ENCODE results near the gene PLAGL1. TPM values are rescaled to one million over a fixed set of nuclear protein-coding genes. Genes with fewer than 3 reads are reported as not detected.

PLAGL1 gene
- total and polyA plus RNA-seq, 4 donors: 1.3 to 6.3 (median 2.0) TPM

DNA sequence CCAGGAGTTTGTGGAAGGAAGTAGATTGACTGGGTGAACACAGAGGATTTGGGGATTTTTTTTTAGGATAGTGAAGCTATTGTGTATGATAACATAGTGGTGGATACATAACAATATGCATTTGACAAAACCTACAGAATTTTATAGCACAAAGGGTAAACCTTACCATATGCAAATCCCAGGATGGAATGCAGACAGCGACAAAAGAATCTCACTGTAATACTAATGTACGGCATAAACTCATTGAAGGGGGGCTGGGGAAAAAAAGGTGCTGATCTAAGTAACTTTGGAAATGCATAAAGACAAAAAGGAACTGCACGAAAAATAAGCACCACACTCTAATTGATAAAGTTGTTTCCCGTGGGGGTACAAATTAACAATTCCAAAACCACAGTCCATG is 15.2 kb upstream of the PLAGL1 start:
- no peak for DNase-seq (ENCODE audit: low spot score)
- no peaks in the 10 kb centered on the region for H3K9me3 ChIP-seq (ENCODE audit: control insufficient read depth in 4 of 4, low read length in 3 of 4)
- 90% methylated on average over 4 of the region's 4 CpGs for WGBS
- H3K36me3 ChIP-seq (ENCODE audit: control insufficient read depth in 4 of 4, insufficient read depth in 3 of 4, low read depth in 1 of 4, low read length in 3 of 4): no peaks in the 10 kb centered on the region
- no peak overlapping the region for H3K27ac ChIP-seq (ENCODE audit: low read depth in 1 of 2, low read length in 2 of 2)
- TF ChIP-seq TAF1 (conservative IDR thresholded peaks at IDR 0.05): no peak
- TF ChIP-seq RXRA (IDR thresholded peaks at IDR 0.05): no peak
- no peak for TF ChIP-seq FOXA2 (IDR thresholded peaks at IDR 0.05)
- TF ChIP-seq, protein P1, sequence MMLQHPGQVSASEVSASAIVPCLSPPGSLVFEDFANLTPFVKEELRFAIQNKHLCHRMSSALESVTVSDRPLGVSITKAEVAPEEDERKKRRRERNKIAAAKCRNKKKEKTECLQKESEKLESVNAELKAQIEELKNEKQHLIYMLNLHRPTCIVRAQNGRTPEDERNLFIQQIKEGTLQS (IDR thresholded peaks at IDR 0.05): no peak
- TF ChIP-seq HNF4A (conservative IDR thresholded peaks at IDR 0.05): no peak
- TF ChIP-seq, protein P2, sequence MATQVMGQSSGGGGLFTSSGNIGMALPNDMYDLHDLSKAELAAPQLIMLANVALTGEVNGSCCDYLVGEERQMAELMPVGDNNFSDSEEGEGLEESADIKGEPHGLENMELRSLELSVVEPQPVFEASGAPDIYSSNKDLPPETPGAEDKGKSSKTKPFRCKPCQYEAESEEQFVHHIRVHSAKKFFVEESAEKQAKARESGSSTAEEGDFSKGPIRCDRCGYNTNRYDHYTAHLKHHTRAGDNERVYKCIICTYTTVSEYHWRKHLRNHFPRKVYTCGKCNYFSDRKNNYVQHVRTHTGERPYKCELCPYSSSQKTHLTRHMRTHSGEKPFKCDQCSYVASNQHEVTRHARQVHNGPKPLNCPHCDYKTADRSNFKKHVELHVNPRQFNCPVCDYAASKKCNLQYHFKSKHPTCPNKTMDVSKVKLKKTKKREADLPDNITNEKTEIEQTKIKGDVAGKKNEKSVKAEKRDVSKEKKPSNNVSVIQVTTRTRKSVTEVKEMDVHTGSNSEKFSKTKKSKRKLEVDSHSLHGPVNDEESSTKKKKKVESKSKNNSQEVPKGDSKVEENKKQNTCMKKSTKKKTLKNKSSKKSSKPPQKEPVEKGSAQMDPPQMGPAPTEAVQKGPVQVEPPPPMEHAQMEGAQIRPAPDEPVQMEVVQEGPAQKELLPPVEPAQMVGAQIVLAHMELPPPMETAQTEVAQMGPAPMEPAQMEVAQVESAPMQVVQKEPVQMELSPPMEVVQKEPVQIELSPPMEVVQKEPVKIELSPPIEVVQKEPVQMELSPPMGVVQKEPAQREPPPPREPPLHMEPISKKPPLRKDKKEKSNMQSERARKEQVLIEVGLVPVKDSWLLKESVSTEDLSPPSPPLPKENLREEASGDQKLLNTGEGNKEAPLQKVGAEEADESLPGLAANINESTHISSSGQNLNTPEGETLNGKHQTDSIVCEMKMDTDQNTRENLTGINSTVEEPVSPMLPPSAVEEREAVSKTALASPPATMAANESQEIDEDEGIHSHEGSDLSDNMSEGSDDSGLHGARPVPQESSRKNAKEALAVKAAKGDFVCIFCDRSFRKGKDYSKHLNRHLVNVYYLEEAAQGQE (IDR thresholded peaks at IDR 0.05): no peak
- no peak for TF ChIP-seq EGR1 (IDR thresholded peaks at IDR 0.05; ENCODE audit: low read depth in 2 of 2)
- TF ChIP-seq FOXA1 (IDR thresholded peaks at IDR 0.05): no peak
- TF ChIP-seq, protein P3, sequence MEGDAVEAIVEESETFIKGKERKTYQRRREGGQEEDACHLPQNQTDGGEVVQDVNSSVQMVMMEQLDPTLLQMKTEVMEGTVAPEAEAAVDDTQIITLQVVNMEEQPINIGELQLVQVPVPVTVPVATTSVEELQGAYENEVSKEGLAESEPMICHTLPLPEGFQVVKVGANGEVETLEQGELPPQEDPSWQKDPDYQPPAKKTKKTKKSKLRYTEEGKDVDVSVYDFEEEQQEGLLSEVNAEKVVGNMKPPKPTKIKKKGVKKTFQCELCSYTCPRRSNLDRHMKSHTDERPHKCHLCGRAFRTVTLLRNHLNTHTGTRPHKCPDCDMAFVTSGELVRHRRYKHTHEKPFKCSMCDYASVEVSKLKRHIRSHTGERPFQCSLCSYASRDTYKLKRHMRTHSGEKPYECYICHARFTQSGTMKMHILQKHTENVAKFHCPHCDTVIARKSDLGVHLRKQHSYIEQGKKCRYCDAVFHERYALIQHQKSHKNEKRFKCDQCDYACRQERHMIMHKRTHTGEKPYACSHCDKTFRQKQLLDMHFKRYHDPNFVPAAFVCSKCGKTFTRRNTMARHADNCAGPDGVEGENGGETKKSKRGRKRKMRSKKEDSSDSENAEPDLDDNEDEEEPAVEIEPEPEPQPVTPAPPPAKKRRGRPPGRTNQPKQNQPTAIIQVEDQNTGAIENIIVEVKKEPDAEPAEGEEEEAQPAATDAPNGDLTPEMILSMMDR (IDR thresholded peaks at IDR 0.05; ENCODE audit: low read depth, low read length, missing input control): no peak
- no peak for TF ChIP-seq SP1 (IDR thresholded peaks at IDR 0.05)
- no peak for TF ChIP-seq YY1 (IDR thresholded peaks at IDR 0.05)
- TF ChIP-seq GABPA (IDR thresholded peaks at IDR 0.05 in 1 of 2, conservative IDR thresholded peaks at IDR 0.05 in 1 of 2): no peak
- no peak for TF ChIP-seq RAD21 (IDR thresholded peaks at IDR 0.05)
- TF ChIP-seq, protein P4, sequence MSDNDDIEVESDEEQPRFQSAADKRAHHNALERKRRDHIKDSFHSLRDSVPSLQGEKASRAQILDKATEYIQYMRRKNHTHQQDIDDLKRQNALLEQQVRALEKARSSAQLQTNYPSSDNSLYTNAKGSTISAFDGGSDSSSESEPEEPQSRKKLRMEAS (IDR thresholded peaks at IDR 0.05): no peak
- no peak for TF ChIP-seq JUND (IDR thresholded peaks at IDR 0.05)
- H3K4me3 ChIP-seq (ENCODE audit: low read depth in 1 of 3, low read length in 3 of 3): no peak overlapping the region
- H3K9ac ChIP-seq (ENCODE audit: low read depth in 1 of 2, low read length in 2 of 2): no peak overlapping the region
- no peaks in the 10 kb centered on the region for H3K4me1 ChIP-seq (ENCODE audit: control insufficient read depth in 4 of 4, insufficient read depth in 4 of 4, low read length in 3 of 4)
- H3K27me3 ChIP-seq (ENCODE audit: control insufficient read depth in 4 of 4, insufficient read depth in 4 of 4, low read length in 3 of 4): no peaks in the 10 kb centered on the region

DNA sequence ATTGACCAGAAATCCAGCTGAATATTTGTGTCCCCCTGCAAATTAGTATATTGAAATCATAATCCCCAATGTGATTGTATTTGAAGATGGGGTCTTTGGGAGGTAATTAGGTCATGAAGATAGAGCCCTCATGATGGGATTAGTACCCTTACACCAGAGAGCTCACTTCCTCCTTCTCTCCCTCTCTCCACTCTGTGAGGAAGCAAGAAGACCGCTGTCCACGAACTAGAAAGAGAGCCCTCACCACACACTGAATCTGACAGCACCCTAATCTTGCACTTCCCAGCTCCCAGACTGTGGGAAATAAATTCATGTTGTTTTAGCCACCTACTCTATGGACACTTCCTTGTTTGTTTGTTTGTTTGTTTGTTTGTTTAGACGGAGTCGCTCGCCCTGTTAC is 11.9 kb upstream of the PLAGL1 start:
- DNase-seq (ENCODE audit: low spot score): no peak
- no peak overlapping the region for H3K27ac ChIP-seq (ENCODE audit: low read depth in 1 of 2, low read length in 2 of 2)
- no peaks in the 10 kb centered on the region for H3K27me3 ChIP-seq (ENCODE audit: control insufficient read depth in 4 of 4, insufficient read depth in 4 of 4, low read length in 3 of 4)
- H3K9ac ChIP-seq (ENCODE audit: low read depth in 1 of 2, low read length in 2 of 2): no peak overlapping the region
- no peaks in the 10 kb centered on the region for H3K4me1 ChIP-seq (ENCODE audit: control insufficient read depth in 4 of 4, insufficient read depth in 4 of 4, low read length in 3 of 4)
- WGBS: 83% methylated on average over 5 of the region's 5 CpGs
- no peaks in the 10 kb centered on the region for H3K9me3 ChIP-seq (ENCODE audit: control insufficient read depth in 4 of 4, low read length in 3 of 4)
- H3K4me3 ChIP-seq (ENCODE audit: low read depth in 1 of 3, low read length in 3 of 3): no peak overlapping the region
- no peaks in the 10 kb centered on the region for H3K36me3 ChIP-seq (ENCODE audit: control insufficient read depth in 4 of 4, insufficient read depth in 3 of 4, low read depth in 1 of 4, low read length in 3 of 4)
- TF ChIP-seq TAF1 (conservative IDR thresholded peaks at IDR 0.05) (no peak), EGR1 (IDR thresholded peaks at IDR 0.05; ENCODE audit: low read depth in 2 of 2) (no peak), SP1 (IDR thresholded peaks at IDR 0.05) (no peak)
- TF ChIP-seq, protein P5, sequence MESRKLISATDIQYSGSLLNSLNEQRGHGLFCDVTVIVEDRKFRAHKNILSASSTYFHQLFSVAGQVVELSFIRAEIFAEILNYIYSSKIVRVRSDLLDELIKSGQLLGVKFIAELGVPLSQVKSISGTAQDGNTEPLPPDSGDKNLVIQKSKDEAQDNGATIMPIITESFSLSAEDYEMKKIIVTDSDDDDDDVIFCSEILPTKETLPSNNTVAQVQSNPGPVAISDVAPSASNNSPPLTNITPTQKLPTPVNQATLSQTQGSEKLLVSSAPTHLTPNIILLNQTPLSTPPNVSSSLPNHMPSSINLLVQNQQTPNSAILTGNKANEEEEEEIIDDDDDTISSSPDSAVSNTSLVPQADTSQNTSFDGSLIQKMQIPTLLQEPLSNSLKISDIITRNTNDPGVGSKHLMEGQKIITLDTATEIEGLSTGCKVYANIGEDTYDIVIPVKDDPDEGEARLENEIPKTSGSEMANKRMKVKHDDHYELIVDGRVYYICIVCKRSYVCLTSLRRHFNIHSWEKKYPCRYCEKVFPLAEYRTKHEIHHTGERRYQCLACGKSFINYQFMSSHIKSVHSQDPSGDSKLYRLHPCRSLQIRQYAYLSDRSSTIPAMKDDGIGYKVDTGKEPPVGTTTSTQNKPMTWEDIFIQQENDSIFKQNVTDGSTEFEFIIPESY (IDR thresholded peaks at IDR 0.05): no peak
